ENCODE results near the gene EFHC2. TPM values are rescaled to one million over a fixed set of nuclear protein-coding genes. Genes with fewer than 3 reads are reported as not detected.

Gene EFHC2
- polyA plus RNA-seq, 5 donors = 3.7 to 5.9 (median 4.6) TPM

- DNase-seq = no peak
These were observed 190.6 kb downstream of the EFHC2 start for GRCh38 chrX:44152852-44153251.

- no peak for DNase-seq
These were observed 196.3 kb downstream of the EFHC2 start for GRCh38 chrX:44147130-44147529.

GRCh38 chrX:44144177-44144945 lies 199.1 kb downstream of the EFHC2 start:
- DNase-seq = no peak

- DNase-seq = no peak
These were observed 200.3 kb downstream of the EFHC2 start for GRCh38 chrX:44143061-44143602.

GRCh38 chrX:44130189-44130588 lies 213.3 kb downstream of the EFHC2 start:
- DNase-seq = no peak

- DNase-seq = no peak
These were observed 230.1 kb downstream of the EFHC2 start for GRCh38 chrX:44113337-44113736.

GRCh38 chrX:44106864-44107263 lies 236.6 kb downstream of the EFHC2 start:
- no peak for DNase-seq

- DNase-seq = no peak
These were observed 238.1 kb downstream of the EFHC2 start for GRCh38 chrX:44105228-44105913.

- no peak for DNase-seq
These were observed 238.8 kb downstream of the EFHC2 start for GRCh38 chrX:44104699-44105098.

GRCh38 chrX:44101281-44101680 lies 242.2 kb downstream of the EFHC2 start:
- no peak for DNase-seq

- DNase-seq = no peak
These were observed 244.1 kb downstream of the EFHC2 start for GRCh38 chrX:44099366-44099765.

Other genes starting within 250 kb of the EFHC2 start
- 10 to 100 TPM; 23.5 to 34.9 (median 23.6) TPM for gene FUNDC1, start 199.2 kb upstream of the EFHC2 start, polyA plus RNA-seq (ENCODE audit: insufficient read depth in 1 of 5, insufficient read length in 5 of 5, low replicate concordance in 1 of 5)